Fibroblast of lung (primary cell): ENCODE results near the gene ORC4. TPM values are rescaled to one million over a fixed set of nuclear protein-coding genes. Genes with fewer than 3 reads are reported as not detected.
A peak's percentile ranks its signal among the peaks of the same experiment; 100 is the strongest.

ENCODE experiments used
- DNase-seq, 2 donors: peaks; one replicate each; pipeline versions ENCODE4 v3.0.0 to v3.0.0-alpha.2; 2010; ENCODE audit warnings: low read depth in 2 of 2
- H2AFZ ChIP-seq: 2 replicates; pipeline ENCODE4 v1.5.1; 2012; ENCODE audit warnings: low read length, control low read depth, inconsistent platforms
- H3K27ac ChIP-seq: 2 replicates; pipeline ENCODE4 v1.5.1; 2011; ENCODE audit warnings: low read length, control low read depth; ENCODE audit not compliant: insufficient read depth
- H3K27me3 ChIP-seq: 2 replicates; pipeline ENCODE4 v1.5.1; 2011; ENCODE audit warnings: mild to moderate bottlenecking, low read length; ENCODE audit not compliant: control insufficient read depth, insufficient read depth
- H3K36me3 ChIP-seq: 2 replicates; pipeline ENCODE4 v1.5.1; 2011; ENCODE audit warnings: low read length; ENCODE audit not compliant: control insufficient read depth, insufficient read depth
- H3K4me1 ChIP-seq: 2 replicates; pipeline ENCODE4 v1.5.1; 2011; ENCODE audit warnings: low read length; ENCODE audit not compliant: control insufficient read depth, insufficient read depth; ENCODE audit errors: extremely low read depth
- H3K4me2 ChIP-seq: 2 replicates; pipeline ENCODE4 v1.5.1; 2011; ENCODE audit warnings: low read length, control low read depth; ENCODE audit not compliant: insufficient read depth; ENCODE audit errors: extremely low read depth
- H3K4me3 ChIP-seq, 4 experiments: fragments of 200-600 bp in 1 of 4; sonication (generic) in 1 of 4; replicated peaks in 1 of 4; 2 replicates each; pipeline ENCODE4 v1.5.1; 2011 to 2016; ENCODE audit warnings: low read length in 4 of 4, low read depth in 3 of 4, mild to moderate bottlenecking in 3 of 4, control low read depth in 2 of 4, inconsistent platforms in 1 of 4, mixed read lengths in 1 of 4; ENCODE audit not compliant: insufficient read depth in 1 of 4; ENCODE audit errors: control extremely low read depth in 1 of 4
- H3K79me2 ChIP-seq: 2 replicates; pipeline ENCODE4 v1.5.1; 2012; ENCODE audit warnings: mild to moderate bottlenecking, low read length, inconsistent platforms; ENCODE audit not compliant: control insufficient read depth, insufficient read depth
- H3K9ac ChIP-seq: 2 replicates; pipeline ENCODE4 v1.5.1; 2011; ENCODE audit warnings: mild to moderate bottlenecking, low read length, control low read depth; ENCODE audit not compliant: insufficient read depth
- H3K9me3 ChIP-seq: 2 replicates; pipeline ENCODE4 v1.5.1; 2012; ENCODE audit warnings: low read depth, low read length; ENCODE audit not compliant: control insufficient read depth, insufficient read depth
- H4K20me1 ChIP-seq: 2 replicates; pipeline ENCODE4 v1.5.1; 2011; ENCODE audit warnings: low read length; ENCODE audit not compliant: control insufficient read depth, insufficient read depth; ENCODE audit errors: extremely low read depth
- CTCF ChIP-seq, 2 donors: IDR thresholded peaks in 1 of 2; conservative IDR thresholded peaks in 1 of 2; 1 replicate in 1 of 2; 2 replicates in 1 of 2; pipeline ENCODE4 v1.5.1; 2011 to 2012; ENCODE audit warnings: low read length in 2 of 2, control low read depth in 1 of 2, inconsistent platforms in 1 of 2, low read depth in 1 of 2, mild to moderate bottlenecking in 1 of 2
- EZH2 ChIP-seq: IDR thresholded peaks from 2 replicates; pipeline ENCODE4 v1.5.1; 2012; ENCODE audit warnings: low read length, control low read depth, mild to moderate bottlenecking; ENCODE audit errors: missing control alignments
- polyA plus RNA-seq, 2 donors: library from polyadenylated mRNA; depleted of rRNA in 1 of 2; stranded (reverse) in 1 of 2; unstranded in 1 of 2; fragments of >200 nt; gene quantifications; 2 replicates each; pipeline ENCODE4 v1.2.1, GENCODE V29; 2011 to 2012; ENCODE audit warnings: missing spikeins in 1 of 2
- total RNA-seq: library from RNA; depleted of rRNA; stranded (reverse); fragments of >200 nt; gene quantifications from 2 replicates; pipeline ENCODE4 v1.2.1, GENCODE V29; 2014

ORC4 gene
- total and polyA plus RNA-seq, 2 donors (not counting 1 experiment from before 2014, with no cell fraction given) = 24.3 to 49.0 TPM

- no peaks in the 10 kb centered on the region for H3K36me3 ChIP-seq
- H3K27ac ChIP-seq = no peak overlapping the region
- no peak overlapping the region for H3K9ac ChIP-seq
- H3K9me3 ChIP-seq = no peaks in the 10 kb centered on the region
- H3K4me3 ChIP-seq = no peak overlapping the region
- no peaks in the 10 kb centered on the region for H3K4me1 ChIP-seq
- DNase-seq = no peak
- H4K20me1 ChIP-seq = no peaks in the 10 kb centered on the region
- H2AFZ ChIP-seq = no peak overlapping the region
- H3K4me2 ChIP-seq = no peak overlapping the region
- TF ChIP-seq EZH2 = no peak
- no peak for TF ChIP-seq CTCF (conservative IDR thresholded peaks at IDR 0.05 in 1 of 2, IDR thresholded peaks at IDR 0.05 in 1 of 2; ENCODE audit: low read depth in 1 of 2, low read length in 2 of 2)
- peaks cover 1% of the 10 kb centered on the region for H3K79me2 ChIP-seq
- H3K27me3 ChIP-seq = no peaks in the 10 kb centered on the region
Observed at GRCh38 chr2:148049284-148049683, 28.7 kb upstream of the ORC4 start.

- TF ChIP-seq CTCF (conservative IDR thresholded peaks at IDR 0.05 in 1 of 2, IDR thresholded peaks at IDR 0.05 in 1 of 2; ENCODE audit: low read depth in 1 of 2, low read length in 2 of 2) = no peak
- no peak for TF ChIP-seq EZH2
- H3K36me3 ChIP-seq = no peaks in the 10 kb centered on the region
- no peak overlapping the region for H2AFZ ChIP-seq
- H3K4me2 ChIP-seq = no peak overlapping the region
- H3K79me2 ChIP-seq = peaks cover 1% of the 10 kb centered on the region
- no peak overlapping the region for H3K9ac ChIP-seq
- H4K20me1 ChIP-seq = no peaks in the 10 kb centered on the region
- no peaks in the 10 kb centered on the region for H3K9me3 ChIP-seq
- no peak overlapping the region for H3K27ac ChIP-seq
- peak; percentile 3 to 73 for DNase-seq
- H3K4me1 ChIP-seq = no peaks in the 10 kb centered on the region
- no peaks in the 10 kb centered on the region for H3K27me3 ChIP-seq
- H3K4me3 ChIP-seq = no peak overlapping the region
Observed at GRCh38 chr2:148048475-148049221, 28.1 kb upstream of the ORC4 start.

GRCh38 chr2:148046802-148047201 lies 26.3 kb upstream of the ORC4 start:
- Histone ChIP-seq H3K27me3 (no peaks in the 10 kb centered on the region), H3K4me1 (no peaks in the 10 kb centered on the region), H3K4me2 (no peak overlapping the region), H4K20me1 (no peaks in the 10 kb centered on the region), H3K4me3 (no peak overlapping the region), H3K27ac (no peak overlapping the region), H3K9me3 (no peaks in the 10 kb centered on the region), H3K9ac (no peak overlapping the region), H3K36me3 (no peaks in the 10 kb centered on the region), H3K79me2 (peaks cover 1% of the 10 kb centered on the region), H2AFZ (no peak overlapping the region)
- TF ChIP-seq CTCF (conservative IDR thresholded peaks at IDR 0.05 in 1 of 2, IDR thresholded peaks at IDR 0.05 in 1 of 2; ENCODE audit: low read depth in 1 of 2, low read length in 2 of 2) = no peak
- TF ChIP-seq EZH2 = no peak
- DNase-seq = no peak
